ENCODE results near the gene LCN1.

Gene LCN1

GRCh38 chr9:135565141-135565628 lies 43.9 kb downstream of the LCN1 start:
- no peak overlapping the region for H2AFZ ChIP-seq (ENCODE audit: insufficient read depth, low read length, poor library complexity)
- no peaks in the 10 kb centered on the region for H3K36me3 ChIP-seq (ENCODE audit: control insufficient read depth in 1 of 2, insufficient read depth in 2 of 2, low read length in 2 of 2)
- no peak overlapping the region for H3K14ac ChIP-seq (ENCODE audit: low read length)
- WGBS (ENCODE audit: extremely low coverage, insufficient coverage, insufficient read length), result no CpG with 5 or more reads among the region's 9 CpGs
- H3K9ac ChIP-seq (ENCODE audit: low read length), result no peak overlapping the region
- H3K79me2 ChIP-seq (ENCODE audit: control insufficient read depth, insufficient read depth, low read length, poor library complexity), result peaks cover 3% of the 10 kb centered on the region
- no peak overlapping the region for H4K12ac ChIP-seq (ENCODE audit: low read depth, low read length)
- H3K4ac ChIP-seq (ENCODE audit: low read depth, low read length), result no peak overlapping the region
- no peak overlapping the region for H4K8ac ChIP-seq (ENCODE audit: low read depth, low read length)
- H3K27ac ChIP-seq (ENCODE audit: low read depth, low read length), result no peak overlapping the region
- no peak overlapping the region for H2AK5ac ChIP-seq (ENCODE audit: low read length)
- H4K91ac ChIP-seq (ENCODE audit: low read depth, low read length), result no peak overlapping the region
- no peak overlapping the region for H3K4me3 ChIP-seq (ENCODE audit: low read depth, low read length)
- no peak overlapping the region for H3K4me2 ChIP-seq (ENCODE audit: low read length)
- H3K4me1 ChIP-seq (ENCODE audit: control insufficient read depth in 1 of 2, insufficient read depth in 2 of 2, low read length in 2 of 2), result peaks cover 12 to 13% of the 10 kb centered on the region in 2 experiments
- peak overlapping the region; percentile 15 for H2BK120ac ChIP-seq (ENCODE audit: insufficient read depth, low read length, poor library complexity)
- no peak overlapping the region for H2BK5ac ChIP-seq (ENCODE audit: low read depth, low read length, poor library complexity)
- H3K18ac ChIP-seq (ENCODE audit: low read length), result no peak overlapping the region
- no peak overlapping the region for H2BK12ac ChIP-seq (ENCODE audit: low read length)
- H3K23ac ChIP-seq (ENCODE audit: low read length), result no peak overlapping the region
- no peaks in the 10 kb centered on the region for H3K27me3 ChIP-seq (ENCODE audit: insufficient read depth, low read length)
- no peak for DNase-seq
- peaks cover 6% of the 10 kb centered on the region for H3K9me3 ChIP-seq (ENCODE audit: insufficient read depth, low read depth, low read length)
- H3K79me1 ChIP-seq (ENCODE audit: low read length), result peaks cover 7% of the 10 kb centered on the region

GRCh38 chr9:135565636-135566035 lies 44.4 kb downstream of the LCN1 start:
- no peaks in the 10 kb centered on the region for H3K27me3 ChIP-seq (ENCODE audit: insufficient read depth, low read length)
- peaks cover 7% of the 10 kb centered on the region for H3K79me1 ChIP-seq (ENCODE audit: low read length)
- no peak overlapping the region for H4K91ac ChIP-seq (ENCODE audit: low read depth, low read length)
- no peak for DNase-seq
- no peak overlapping the region for H3K9ac ChIP-seq (ENCODE audit: low read length)
- no peak overlapping the region for H3K18ac ChIP-seq (ENCODE audit: low read length)
- no peak overlapping the region for H3K4me3 ChIP-seq (ENCODE audit: low read depth, low read length)
- H3K14ac ChIP-seq (ENCODE audit: low read length), result no peak overlapping the region
- WGBS (ENCODE audit: extremely low coverage, insufficient coverage, insufficient read length), result no CpG with 5 or more reads among the region's 8 CpGs
- H3K4ac ChIP-seq (ENCODE audit: low read depth, low read length), result no peak overlapping the region
- H4K12ac ChIP-seq (ENCODE audit: low read depth, low read length), result no peak overlapping the region
- no peak overlapping the region for H4K8ac ChIP-seq (ENCODE audit: low read depth, low read length)
- no peak overlapping the region for H3K27ac ChIP-seq (ENCODE audit: low read depth, low read length)
- H2BK5ac ChIP-seq (ENCODE audit: low read depth, low read length, poor library complexity), result no peak overlapping the region
- no peak overlapping the region for H2BK120ac ChIP-seq (ENCODE audit: insufficient read depth, low read length, poor library complexity)
- H3K4me2 ChIP-seq (ENCODE audit: low read length), result no peak overlapping the region
- H3K9me3 ChIP-seq (ENCODE audit: insufficient read depth, low read depth, low read length), result peaks cover 6% of the 10 kb centered on the region
- H2BK12ac ChIP-seq (ENCODE audit: low read length), result no peak overlapping the region
- peaks cover 10 to 11% of the 10 kb centered on the region in 2 experiments for H3K4me1 ChIP-seq (ENCODE audit: control insufficient read depth in 1 of 2, insufficient read depth in 2 of 2, low read length in 2 of 2)
- no peak overlapping the region for H3K23ac ChIP-seq (ENCODE audit: low read length)
- H3K36me3 ChIP-seq (ENCODE audit: control insufficient read depth in 1 of 2, insufficient read depth in 2 of 2, low read length in 2 of 2), result no peaks in the 10 kb centered on the region
- H2AK5ac ChIP-seq (ENCODE audit: low read length), result no peak overlapping the region
- H3K79me2 ChIP-seq (ENCODE audit: control insufficient read depth, insufficient read depth, low read length, poor library complexity), result peaks cover 3% of the 10 kb centered on the region
- H2AFZ ChIP-seq (ENCODE audit: insufficient read depth, low read length, poor library complexity), result no peak overlapping the region

- Histone ChIP-seq H3K27ac (ENCODE audit: low read depth, low read length) (no peak overlapping the region), H3K14ac (ENCODE audit: low read length) (no peak overlapping the region), H2BK5ac (ENCODE audit: low read depth, low read length, poor library complexity) (no peak overlapping the region), H4K12ac (ENCODE audit: low read depth, low read length) (no peak overlapping the region), H3K18ac (ENCODE audit: low read length) (no peak overlapping the region), H2AK5ac (ENCODE audit: low read length) (no peak overlapping the region), H4K8ac (ENCODE audit: low read depth, low read length) (no peak overlapping the region), H3K4me1 (ENCODE audit: control insufficient read depth in 1 of 2, insufficient read depth in 2 of 2, low read length in 2 of 2) (peaks cover 1 to 2% of the 10 kb centered on the region in 2 experiments), H3K27me3 (ENCODE audit: insufficient read depth, low read length) (no peaks in the 10 kb centered on the region), H3K79me1 (ENCODE audit: low read length) (peaks cover 1% of the 10 kb centered on the region), H2BK12ac (ENCODE audit: low read length) (no peak overlapping the region), H3K9me3 (ENCODE audit: insufficient read depth, low read depth, low read length) (peaks cover 6% of the 10 kb centered on the region), H4K91ac (ENCODE audit: low read depth, low read length) (no peak overlapping the region), H3K79me2 (ENCODE audit: control insufficient read depth, insufficient read depth, low read length, poor library complexity) (no peaks in the 10 kb centered on the region), H2BK120ac (ENCODE audit: insufficient read depth, low read length, poor library complexity) (no peak overlapping the region), H3K4me2 (ENCODE audit: low read length) (no peak overlapping the region), H3K9ac (ENCODE audit: low read length) (no peak overlapping the region), H3K36me3 (ENCODE audit: control insufficient read depth in 1 of 2, insufficient read depth in 2 of 2, low read length in 2 of 2) (no peaks in the 10 kb centered on the region), H3K4me3 (ENCODE audit: low read depth, low read length) (peak overlapping the region; percentile 57), H3K23ac (ENCODE audit: low read length) (no peak overlapping the region), H2AFZ (ENCODE audit: insufficient read depth, low read length, poor library complexity) (no peak overlapping the region), H3K4ac (ENCODE audit: low read depth, low read length) (no peak overlapping the region)
- no peak for DNase-seq
- no CpG with 5 or more reads among the region's 10 CpGs for WGBS (ENCODE audit: extremely low coverage, insufficient coverage, insufficient read length)
Observed at GRCh38 chr9:135566552-135566951, 45.3 kb downstream of the LCN1 start.

- Histone ChIP-seq H3K36me3 (ENCODE audit: control insufficient read depth in 1 of 2, insufficient read depth in 2 of 2, low read length in 2 of 2) (no peaks in the 10 kb centered on the region), H3K9ac (ENCODE audit: low read length) (no peak overlapping the region), H3K9me3 (ENCODE audit: insufficient read depth, low read depth, low read length) (peaks cover 4% of the 10 kb centered on the region), H3K4me3 (ENCODE audit: low read depth, low read length) (no peak overlapping the region), H2BK12ac (ENCODE audit: low read length) (no peak overlapping the region), H2BK120ac (ENCODE audit: insufficient read depth, low read length, poor library complexity) (no peak overlapping the region), H3K4me2 (ENCODE audit: low read length) (no peak overlapping the region), H3K14ac (ENCODE audit: low read length) (no peak overlapping the region), H3K79me1 (ENCODE audit: low read length) (no peaks in the 10 kb centered on the region), H3K27me3 (ENCODE audit: insufficient read depth, low read length) (no peaks in the 10 kb centered on the region), H2AK5ac (ENCODE audit: low read length) (no peak overlapping the region), H3K4me1 (ENCODE audit: control insufficient read depth in 1 of 2, insufficient read depth in 2 of 2, low read length in 2 of 2) (no peaks in the 10 kb centered on the region), H3K79me2 (ENCODE audit: control insufficient read depth, insufficient read depth, low read length, poor library complexity) (no peaks in the 10 kb centered on the region), H4K8ac (ENCODE audit: low read depth, low read length) (no peak overlapping the region), H3K23ac (ENCODE audit: low read length) (no peak overlapping the region), H4K12ac (ENCODE audit: low read depth, low read length) (no peak overlapping the region), H3K4ac (ENCODE audit: low read depth, low read length) (no peak overlapping the region), H4K91ac (ENCODE audit: low read depth, low read length) (no peak overlapping the region), H3K27ac (ENCODE audit: low read depth, low read length) (no peak overlapping the region), H2BK5ac (ENCODE audit: low read depth, low read length, poor library complexity) (no peak overlapping the region), H2AFZ (ENCODE audit: insufficient read depth, low read length, poor library complexity) (no peak overlapping the region), H3K18ac (ENCODE audit: low read length) (no peak overlapping the region)
- DNase-seq, result no peak
- no CpG with 5 or more reads among the region's 9 CpGs for WGBS (ENCODE audit: extremely low coverage, insufficient coverage, insufficient read length)
Observed at GRCh38 chr9:135567311-135567710, 46.1 kb downstream of the LCN1 start.
